H9 (cell line): Measurements from ENCODE around the gene ARAP2. TPM values are rescaled to one million over a fixed set of nuclear protein-coding genes. Genes with fewer than 3 reads are reported as not detected.

Experiments used
- DNase-seq: peaks from one replicate; pipeline ENCODE4 v3.0.0-alpha.2; 2017
- H2AFZ ChIP-seq: one replicate; pipeline ENCODE4 v1.6.1; 2013; ENCODE audit warnings: mild to moderate bottlenecking, low read length, control low read depth, moderate library complexity
- H2AK5ac ChIP-seq: 2 replicates; pipeline ENCODE4 v1.6.1; 2013; ENCODE audit warnings: low read length, control low read depth, mixed read lengths; ENCODE audit not compliant: insufficient read length
- H2BK120ac ChIP-seq: one replicate; pipeline ENCODE4 v1.6.1; 2013; ENCODE audit warnings: low read depth, mild to moderate bottlenecking, low read length, control low read depth, inconsistent platforms; ENCODE audit not compliant: poor library complexity, severe bottlenecking
- H2BK12ac ChIP-seq: 2 replicates; pipeline ENCODE4 v1.6.1; 2013; ENCODE audit warnings: low read length, control low read depth, mixed read lengths, low read depth; ENCODE audit not compliant: insufficient read length
- H2BK15ac ChIP-seq: 2 replicates; pipeline ENCODE4 v1.6.1; 2013; ENCODE audit warnings: low read depth, low read length, control low read depth
- H2BK20ac ChIP-seq: one replicate; pipeline ENCODE4 v1.6.1; 2013; ENCODE audit warnings: low read depth, mild to moderate bottlenecking, low read length, control low read depth, inconsistent platforms; ENCODE audit not compliant: poor library complexity, severe bottlenecking
- H2BK5ac ChIP-seq: 2 replicates; pipeline ENCODE4 v1.6.1; 2013; ENCODE audit warnings: low read length, control low read depth, mixed read lengths; ENCODE audit not compliant: insufficient read length
- H3K14ac ChIP-seq: 2 replicates; pipeline ENCODE4 v1.6.1; 2013; ENCODE audit warnings: low read length, control low read depth; ENCODE audit not compliant: insufficient read depth
- H3K18ac ChIP-seq: 2 replicates; pipeline ENCODE4 v1.6.1; 2013; ENCODE audit warnings: low read depth, mild to moderate bottlenecking, mixed read lengths, low read length, control low read depth; ENCODE audit not compliant: insufficient read length
- H3K23ac ChIP-seq: 2 replicates; pipeline ENCODE4 v1.6.1; 2013; ENCODE audit warnings: low read length, control low read depth, mixed read lengths, low read depth; ENCODE audit not compliant: insufficient read length
- H3K23me2 ChIP-seq: 2 replicates; pipeline ENCODE4 v1.6.1; 2013; ENCODE audit warnings: low read depth, mild to moderate bottlenecking, mixed read lengths, low read length, control low read depth; ENCODE audit not compliant: insufficient read length, poor library complexity, severe bottlenecking
- H3K27ac ChIP-seq: 2 replicates; pipeline ENCODE4 v1.5.1; 2013; ENCODE audit warnings: low read length, control low read depth, mixed read lengths, low read depth; ENCODE audit not compliant: insufficient read length
- H3K27me3 ChIP-seq: 2 replicates; pipeline ENCODE4 v1.6.1; 2013; ENCODE audit warnings: low read length, control low read depth, inconsistent platforms; ENCODE audit not compliant: insufficient read depth
- H3K4ac ChIP-seq: 2 replicates; pipeline ENCODE4 v1.6.1; 2013; ENCODE audit warnings: low read depth, mild to moderate bottlenecking, control low read depth, inconsistent platforms, low read length, moderate library complexity
- H3K4me1 ChIP-seq: 2 replicates; pipeline ENCODE4 v1.6.1; 2013; ENCODE audit warnings: low read length, control low read depth, inconsistent platforms; ENCODE audit not compliant: insufficient read depth
- H3K4me2 ChIP-seq: 2 replicates; pipeline ENCODE4 v1.6.1; 2013; ENCODE audit warnings: low read length, control low read depth, mixed read lengths; ENCODE audit not compliant: insufficient read length, insufficient read depth
- H3K56ac ChIP-seq: 2 replicates; pipeline ENCODE4 v1.6.1; 2013; ENCODE audit warnings: low read depth, mild to moderate bottlenecking, mixed read lengths, low read length, control low read depth; ENCODE audit not compliant: insufficient read length
- H3K79me1 ChIP-seq: 2 replicates; pipeline ENCODE4 v1.6.1; 2013; ENCODE audit warnings: low read depth, mild to moderate bottlenecking, moderate library complexity, low read length, control low read depth, inconsistent platforms; ENCODE audit not compliant: insufficient read depth, poor library complexity, severe bottlenecking
- H3K79me2 ChIP-seq: 2 replicates; pipeline ENCODE4 v1.6.1; 2013; ENCODE audit warnings: low read length, control low read depth, inconsistent platforms; ENCODE audit not compliant: insufficient read depth
- H3K9ac ChIP-seq: 2 replicates; pipeline ENCODE4 v1.6.1; 2013; ENCODE audit warnings: low read length, control low read depth, mixed read lengths; ENCODE audit not compliant: insufficient read length; ENCODE audit errors: extremely low read depth
- H3K9me3 ChIP-seq: one replicate; pipeline ENCODE4 v1.6.1; 2013; ENCODE audit warnings: low read depth, low read length, inconsistent platforms; ENCODE audit not compliant: control insufficient read depth
- H3T11ph ChIP-seq: one replicate; pipeline ENCODE4 v1.6.1; 2013; ENCODE audit warnings: mild to moderate bottlenecking, low read length, control low read depth, inconsistent platforms
- H4K20me1 ChIP-seq: one replicate; pipeline ENCODE4 v1.6.1; 2013; ENCODE audit not compliant: control insufficient read depth, insufficient read length, insufficient read depth
- H4K5ac ChIP-seq: 2 replicates; pipeline ENCODE4 v1.6.1; 2013; ENCODE audit warnings: low read depth, mild to moderate bottlenecking, mixed read lengths, low read length, control low read depth; ENCODE audit not compliant: insufficient read length
- H4K8ac ChIP-seq: replicated peaks from 2 replicates; pipeline ENCODE4 v1.6.1; 2013; ENCODE audit warnings: low read length, control low read depth, mixed read lengths, low read depth; ENCODE audit not compliant: insufficient read length
- H4K91ac ChIP-seq: 2 replicates; pipeline ENCODE4 v1.6.1; 2013; ENCODE audit warnings: low read depth, mild to moderate bottlenecking, moderate library complexity, mixed read lengths, low read length, control low read depth; ENCODE audit not compliant: insufficient read length
- H3K27ac Mint-ChIP-seq, 3 experiments: 2 replicates in 2 of 3; 3 replicates in 1 of 3; pipeline ENCODE4 v1.8.0; 2020 to 2021; ENCODE audit warnings: mixed read lengths in 3 of 3, mild to moderate bottlenecking in 1 of 3, moderate library complexity in 1 of 3
- H3K27me3 Mint-ChIP-seq: 2 replicates; pipeline ENCODE4 v1.8.0; 2021; ENCODE audit warnings: low read depth, mild to moderate bottlenecking, moderate library complexity, mixed read lengths
- H3K36me3 Mint-ChIP-seq, 3 experiments: 2 replicates in 2 of 3; 3 replicates in 1 of 3; pipeline ENCODE4 v1.8.0; 2020 to 2021; ENCODE audit warnings: low read depth in 3 of 3, mixed read lengths in 3 of 3; ENCODE audit not compliant: insufficient read depth in 1 of 3
- H3K4me1 Mint-ChIP-seq, 2 experiments: 2 replicates each; pipeline ENCODE4 v1.8.0; 2020; ENCODE audit warnings: mixed read lengths in 2 of 2
- H3K4me3 Mint-ChIP-seq, 2 experiments: 2 replicates in 1 of 2; 3 replicates in 1 of 2; pipeline ENCODE4 v1.8.0; 2020 to 2021; ENCODE audit warnings: mild to moderate bottlenecking in 2 of 2, mixed read lengths in 2 of 2, moderate library complexity in 1 of 2
- H3K9me3 Mint-ChIP-seq, 2 experiments: 2 replicates in 1 of 2; 3 replicates in 1 of 2; pipeline ENCODE4 v1.8.0; 2020; ENCODE audit warnings: mild to moderate bottlenecking in 2 of 2, mixed read lengths in 2 of 2, moderate library complexity in 1 of 2
- CTCF ChIP-seq: fragments of 200-600 bp; sonication (generic); conservative IDR thresholded peaks from 3 replicates; pipeline ENCODE4 v1.8.0; 2021; ENCODE audit warnings: antibody characterized with exemption, mild to moderate bottlenecking
- WGBS: extraction: QIAGEN DNeasy Blood & Tissue Kit; methylation state at CpG from one replicate; pipeline ENCODE4 v1.1.7; 2013; ENCODE audit warnings: missing lambda C conversion rate, low lambda C conversion rate, mixed read lengths; ENCODE audit not compliant: insufficient read length; ENCODE audit errors: extremely low coverage; 5-methylcytosine and 5-hydroxymethylcytosine counted together
- total RNA-seq: library from RNA; stranded (reverse); gene quantifications from 2 replicates; pipeline ENCODE4 v1.2.1, GENCODE V29; 2021

ARAP2 gene
- total RNA-seq, 1 experiment from 2014 or later = 6.3 TPM

DNA sequence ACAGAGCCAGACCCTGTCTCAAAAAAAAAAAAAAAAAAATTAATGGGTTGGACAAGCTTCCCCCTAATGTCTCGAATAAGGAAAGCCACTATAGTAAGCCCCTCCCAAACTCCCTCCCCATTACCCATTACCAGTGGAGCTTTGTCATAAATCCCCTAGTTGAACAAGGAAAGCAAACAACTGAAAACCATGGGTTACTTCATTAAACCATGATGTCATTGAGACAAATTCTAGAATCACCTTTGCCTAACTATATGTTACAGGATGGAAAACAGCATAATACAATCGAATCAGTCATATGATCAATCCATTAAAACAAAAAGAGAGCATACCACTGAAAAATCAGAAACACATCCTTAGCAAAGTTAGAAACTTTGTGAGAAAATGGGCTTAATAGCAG is 8.2 kb downstream of the ARAP2 start:
- Histone ChIP-seq H3K4ac (no peak overlapping the region), H2BK15ac (no peak overlapping the region), H3K4me1 (no peaks in the 10 kb centered on the region), H2BK20ac (no peak overlapping the region), H3K27ac (no peak overlapping the region), H2AK5ac (no peak overlapping the region), H2BK120ac (no peak overlapping the region), H2BK12ac (no peak overlapping the region), H3K23ac (no peak overlapping the region), H4K8ac (no peak overlapping the region), H3K23me2 (no peaks in the 10 kb centered on the region), H3K79me1 (no peaks in the 10 kb centered on the region), H3K56ac (no peak overlapping the region), H4K5ac (no peak overlapping the region), H3K14ac (no peak overlapping the region), H3K27me3 (no peaks in the 10 kb centered on the region), H3K79me2 (no peaks in the 10 kb centered on the region), H3K9me3 (no peaks in the 10 kb centered on the region), H4K91ac (no peak overlapping the region), H2BK5ac (no peak overlapping the region), H4K20me1 (no peaks in the 10 kb centered on the region), H3T11ph (no peak overlapping the region), H3K9ac (no peak overlapping the region), H3K18ac (no peak overlapping the region), H3K4me2 (no peak overlapping the region), H2AFZ (no peak overlapping the region)
- Mint-ChIP-seq H3K27me3 (peaks cover 2% of the 10 kb centered on the region), H3K4me3 (no peak overlapping the region), H3K27ac (no peak overlapping the region), H3K36me3 (no peaks in the 10 kb centered on the region), H3K4me1 (peaks cover 3 to 6% of the 10 kb centered on the region in 2 experiments; a peak in 3 of 4 replicates), H3K9me3 (no peaks in the 10 kb centered on the region; a peak in 1 of 5 replicates)
- no peak for DNase-seq
- TF ChIP-seq CTCF = no peak
- no CpG with 5 or more reads among the region's 2 CpGs for WGBS
